ENCODE data around the gene POMGNT2. TPM values are rescaled to one million over a fixed set of nuclear protein-coding genes. Genes with fewer than 3 reads are reported as not detected.

The POMGNT2 gene
- total RNA-seq, 1 donor from 2014 or later, result 14.5 TPM

DNA sequence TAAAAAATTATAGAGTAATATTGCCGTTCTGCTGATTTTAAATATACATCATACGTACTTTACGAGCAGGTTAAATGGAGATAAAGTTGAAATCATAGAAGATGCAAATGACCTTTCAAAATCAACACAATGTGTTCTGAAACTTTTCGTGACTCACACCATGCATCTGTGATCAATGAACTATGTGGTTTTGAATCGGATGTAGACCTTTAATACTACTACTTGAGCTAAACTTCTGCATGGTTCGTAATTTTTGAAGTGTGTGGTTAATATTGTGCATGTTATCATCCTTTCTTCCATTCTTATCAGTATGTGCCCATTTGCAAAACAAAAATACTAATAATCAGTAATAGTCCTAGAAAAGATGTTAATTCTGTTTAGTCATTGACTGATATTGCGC, 67.9 kb downstream of the POMGNT2 start:
- H3K27me3 ChIP-seq, result no peaks in the 10 kb centered on the region
- no peak for TF ChIP-seq CTCF (IDR thresholded peaks at IDR 0.05)
- intact Hi-C loops (cut with DNase I), result no loop called here
- H3K36me3 ChIP-seq, result no peaks in the 10 kb centered on the region
- H3K4me1 ChIP-seq, result no peaks in the 10 kb centered on the region
- H3K9me3 ChIP-seq, result no peaks in the 10 kb centered on the region
- H3K27ac ChIP-seq, result no peak overlapping the region
- H3K4me3 ChIP-seq, result no peak overlapping the region
- no peak for DNase-seq (ENCODE audit: low spot score in 2 of 2)

- no peaks in the 10 kb centered on the region for H3K27me3 ChIP-seq
These were observed 69.1 kb downstream of the POMGNT2 start for GRCh38 chr3:43036621-43037423.

GRCh38 chr3:43035801-43036365, 70.0 kb downstream of the POMGNT2 start:
- intact Hi-C loops (cut with DNase I), result no loop called here
- H3K27ac ChIP-seq, result no peak overlapping the region
- no peak for DNase-seq (ENCODE audit: low spot score in 2 of 2)
- H3K9me3 ChIP-seq, result no peaks in the 10 kb centered on the region
- no peaks in the 10 kb centered on the region for H3K4me1 ChIP-seq
- no peak for TF ChIP-seq CTCF (IDR thresholded peaks at IDR 0.05)
- no peaks in the 10 kb centered on the region for H3K27me3 ChIP-seq
- no peak overlapping the region for H3K4me3 ChIP-seq
- no peaks in the 10 kb centered on the region for H3K36me3 ChIP-seq

More at GRCh38 chr3:43036621-43037423, 69.1 kb downstream of the POMGNT2 start:
- Histone ChIP-seq H3K9me3 (no peaks in the 10 kb centered on the region), H3K4me1 (no peaks in the 10 kb centered on the region), H3K4me3 (no peak overlapping the region), H3K36me3 (no peaks in the 10 kb centered on the region), H3K27ac (no peak overlapping the region)
- intact Hi-C loops (cut with DNase I), result no loop called here
- no peak for TF ChIP-seq CTCF (IDR thresholded peaks at IDR 0.05)
- DNase-seq (ENCODE audit: low spot score in 2 of 2), result no peak

DNA sequence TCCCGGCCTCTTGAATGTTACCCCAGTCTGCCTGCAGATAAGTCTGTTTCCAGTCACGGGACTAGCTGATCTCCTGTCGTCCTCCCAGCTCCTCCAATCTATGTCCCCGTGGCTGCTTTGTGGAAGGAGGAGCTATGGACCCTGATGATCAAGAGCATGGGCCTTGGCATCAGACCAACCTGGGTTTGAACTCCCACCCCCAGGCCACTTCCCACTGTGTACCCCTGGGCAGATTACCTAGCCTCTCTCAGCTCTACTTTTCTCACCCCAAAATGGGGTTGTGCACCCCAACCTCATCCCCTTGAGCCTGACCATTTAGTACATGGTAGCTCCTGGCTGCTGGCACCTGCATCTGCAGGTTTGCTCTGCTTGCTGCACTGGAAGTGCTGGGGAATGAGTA, 71.0 kb downstream of the POMGNT2 start:
- Histone ChIP-seq H3K9me3 (no peaks in the 10 kb centered on the region), H3K27me3 (no peaks in the 10 kb centered on the region), H3K4me3 (no peak overlapping the region), H3K4me1 (no peaks in the 10 kb centered on the region), H3K27ac (no peak overlapping the region), H3K36me3 (no peaks in the 10 kb centered on the region)
- TF ChIP-seq CTCF (IDR thresholded peaks at IDR 0.05), result no peak
- intact Hi-C loops (cut with DNase I), result no loop called here
- DNase-seq (ENCODE audit: low spot score in 2 of 2), result no peak

DNA sequence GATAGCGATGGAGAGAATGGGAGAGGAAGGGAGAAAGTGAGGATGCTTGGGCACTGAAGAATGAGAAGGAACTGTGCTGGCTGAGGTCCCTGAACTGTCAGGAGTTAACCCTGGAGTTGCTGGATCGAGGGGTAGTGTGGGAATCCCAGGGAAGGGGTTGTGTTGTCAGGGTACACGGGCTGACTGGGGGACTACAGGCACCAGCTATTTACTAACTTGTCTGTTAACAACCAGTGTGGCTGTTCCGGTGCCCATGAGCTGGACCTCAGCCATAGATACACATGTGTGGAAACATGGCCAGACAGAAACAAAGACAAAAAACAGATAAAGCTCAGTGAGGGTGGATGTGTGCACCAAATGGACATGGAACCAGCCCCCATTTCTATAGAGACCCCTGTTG, 71.7 kb downstream of the POMGNT2 start:
- Histone ChIP-seq H3K9me3 (no peaks in the 10 kb centered on the region), H3K4me1 (no peaks in the 10 kb centered on the region), H3K36me3 (no peaks in the 10 kb centered on the region), H3K27me3 (no peaks in the 10 kb centered on the region), H3K27ac (no peak overlapping the region), H3K4me3 (no peak overlapping the region)
- no peak for TF ChIP-seq CTCF (IDR thresholded peaks at IDR 0.05)
- DNase-seq (ENCODE audit: low spot score in 2 of 2), result peak in 1 of 2 donors; percentile 30
- intact Hi-C loops (cut with DNase I), result no loop called here

Measured in ascending aorta (tissue), 2 donors.